LNCAP (cell line): Measurements from ENCODE around the gene NPNT.

Source experiments
- TF ChIP-seq, protein P1 (sequence below): fragments of 450-650 bp; IDR thresholded peaks from 2 replicates; pipeline ENCODE4 v1.5.1; 2017; ENCODE audit warnings: mild to moderate bottlenecking

Gene NPNT, protein sequence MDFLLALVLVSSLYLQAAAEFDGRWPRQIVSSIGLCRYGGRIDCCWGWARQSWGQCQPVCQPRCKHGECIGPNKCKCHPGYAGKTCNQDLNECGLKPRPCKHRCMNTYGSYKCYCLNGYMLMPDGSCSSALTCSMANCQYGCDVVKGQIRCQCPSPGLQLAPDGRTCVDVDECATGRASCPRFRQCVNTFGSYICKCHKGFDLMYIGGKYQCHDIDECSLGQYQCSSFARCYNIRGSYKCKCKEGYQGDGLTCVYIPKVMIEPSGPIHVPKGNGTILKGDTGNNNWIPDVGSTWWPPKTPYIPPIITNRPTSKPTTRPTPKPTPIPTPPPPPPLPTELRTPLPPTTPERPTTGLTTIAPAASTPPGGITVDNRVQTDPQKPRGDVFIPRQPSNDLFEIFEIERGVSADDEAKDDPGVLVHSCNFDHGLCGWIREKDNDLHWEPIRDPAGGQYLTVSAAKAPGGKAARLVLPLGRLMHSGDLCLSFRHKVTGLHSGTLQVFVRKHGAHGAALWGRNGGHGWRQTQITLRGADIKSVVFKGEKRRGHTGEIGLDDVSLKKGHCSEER

DNA sequence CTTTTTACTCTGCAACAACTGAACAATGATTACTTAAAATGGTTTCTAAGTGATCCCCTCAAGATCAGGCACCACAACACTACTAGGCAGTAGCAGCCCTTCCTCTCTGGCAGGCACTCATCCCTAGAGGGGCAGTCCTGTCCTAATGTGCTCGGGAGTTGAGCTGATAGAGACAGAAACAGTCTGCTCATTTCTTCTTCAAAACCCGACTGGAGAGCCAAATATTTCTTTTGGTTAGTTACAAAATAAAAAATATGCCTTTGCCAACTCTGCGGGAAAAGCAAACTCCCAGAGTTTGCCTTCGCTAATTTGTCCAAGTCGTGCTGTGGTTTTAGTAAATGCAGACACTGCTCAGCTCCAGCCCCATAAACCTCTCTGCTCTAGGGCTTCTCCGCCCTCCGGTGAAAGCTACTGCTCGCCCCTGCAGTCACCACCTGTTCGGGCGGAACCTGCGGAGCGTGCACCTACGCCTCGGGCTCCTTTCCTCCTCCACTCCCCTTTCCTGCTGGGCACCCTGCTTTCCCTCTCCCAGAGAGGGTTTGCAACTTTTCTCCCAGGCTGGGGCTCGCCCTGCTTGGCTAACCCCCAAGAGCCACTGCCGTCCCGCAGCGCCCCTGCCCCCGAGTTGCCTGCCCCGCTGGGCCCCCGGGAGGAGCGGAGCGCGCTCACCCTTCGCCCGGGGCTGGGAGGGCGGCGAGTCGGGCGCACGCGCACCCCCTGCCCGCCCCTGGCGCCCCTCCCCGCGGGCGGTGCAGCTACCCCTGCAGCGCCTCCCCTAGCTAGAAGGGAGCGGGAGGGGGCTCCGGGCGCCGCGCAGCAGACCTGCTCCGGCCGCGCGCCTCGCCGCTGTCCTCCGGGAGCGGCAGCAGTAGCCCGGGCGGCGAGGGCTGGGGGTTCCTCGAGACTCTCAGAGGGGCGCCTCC is at the start of gene NPNT:
TSS of gene NPNT (plus strand) at position 812 of the 923 bp plus-strand sequence. CDS start 182 bp downstream, outside the sequence.
- TF ChIP-seq, protein P1, sequence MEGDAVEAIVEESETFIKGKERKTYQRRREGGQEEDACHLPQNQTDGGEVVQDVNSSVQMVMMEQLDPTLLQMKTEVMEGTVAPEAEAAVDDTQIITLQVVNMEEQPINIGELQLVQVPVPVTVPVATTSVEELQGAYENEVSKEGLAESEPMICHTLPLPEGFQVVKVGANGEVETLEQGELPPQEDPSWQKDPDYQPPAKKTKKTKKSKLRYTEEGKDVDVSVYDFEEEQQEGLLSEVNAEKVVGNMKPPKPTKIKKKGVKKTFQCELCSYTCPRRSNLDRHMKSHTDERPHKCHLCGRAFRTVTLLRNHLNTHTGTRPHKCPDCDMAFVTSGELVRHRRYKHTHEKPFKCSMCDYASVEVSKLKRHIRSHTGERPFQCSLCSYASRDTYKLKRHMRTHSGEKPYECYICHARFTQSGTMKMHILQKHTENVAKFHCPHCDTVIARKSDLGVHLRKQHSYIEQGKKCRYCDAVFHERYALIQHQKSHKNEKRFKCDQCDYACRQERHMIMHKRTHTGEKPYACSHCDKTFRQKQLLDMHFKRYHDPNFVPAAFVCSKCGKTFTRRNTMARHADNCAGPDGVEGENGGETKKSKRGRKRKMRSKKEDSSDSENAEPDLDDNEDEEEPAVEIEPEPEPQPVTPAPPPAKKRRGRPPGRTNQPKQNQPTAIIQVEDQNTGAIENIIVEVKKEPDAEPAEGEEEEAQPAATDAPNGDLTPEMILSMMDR, result no peak

DNA sequence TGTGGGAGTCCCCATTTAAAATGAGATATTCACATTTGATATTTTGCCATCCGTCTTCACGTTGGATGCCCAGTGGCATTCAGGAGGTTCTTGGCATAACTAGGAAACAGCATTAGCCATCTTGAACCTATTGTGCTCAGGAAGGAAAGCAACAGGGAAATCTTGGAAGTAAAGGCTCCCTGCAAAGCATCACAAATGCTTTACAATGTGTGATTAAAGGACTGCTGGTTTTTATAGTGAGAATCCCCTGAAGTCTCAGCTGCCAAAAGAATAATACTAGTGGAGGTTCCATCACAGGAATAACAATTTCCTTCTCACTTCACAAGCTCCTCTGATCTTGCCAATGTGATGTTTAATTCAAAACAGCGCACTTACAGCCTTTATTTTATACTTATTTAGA is 49.7 kb upstream of the NPNT start:
- TF ChIP-seq, protein P1, result no peak

DNA sequence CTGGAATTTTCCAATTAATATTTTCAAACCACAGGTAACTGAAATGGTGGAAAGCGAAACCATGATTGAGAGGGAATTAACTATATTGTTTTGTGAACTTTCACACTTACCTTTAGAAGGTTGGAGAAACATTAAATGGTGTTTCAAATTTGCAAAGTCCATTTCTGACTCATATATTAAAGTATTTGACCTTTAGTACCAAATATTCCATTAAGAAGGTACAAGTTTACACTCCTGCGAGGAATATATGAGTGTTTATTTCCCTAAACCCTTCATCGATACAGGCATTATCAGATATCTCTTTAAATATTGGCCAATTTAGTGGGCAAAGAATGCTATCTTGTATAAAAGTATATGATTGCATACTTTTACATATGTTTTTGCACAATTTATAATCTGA is 44.1 kb upstream of the NPNT start:
- TF ChIP-seq, protein P1, result no peak

DNA sequence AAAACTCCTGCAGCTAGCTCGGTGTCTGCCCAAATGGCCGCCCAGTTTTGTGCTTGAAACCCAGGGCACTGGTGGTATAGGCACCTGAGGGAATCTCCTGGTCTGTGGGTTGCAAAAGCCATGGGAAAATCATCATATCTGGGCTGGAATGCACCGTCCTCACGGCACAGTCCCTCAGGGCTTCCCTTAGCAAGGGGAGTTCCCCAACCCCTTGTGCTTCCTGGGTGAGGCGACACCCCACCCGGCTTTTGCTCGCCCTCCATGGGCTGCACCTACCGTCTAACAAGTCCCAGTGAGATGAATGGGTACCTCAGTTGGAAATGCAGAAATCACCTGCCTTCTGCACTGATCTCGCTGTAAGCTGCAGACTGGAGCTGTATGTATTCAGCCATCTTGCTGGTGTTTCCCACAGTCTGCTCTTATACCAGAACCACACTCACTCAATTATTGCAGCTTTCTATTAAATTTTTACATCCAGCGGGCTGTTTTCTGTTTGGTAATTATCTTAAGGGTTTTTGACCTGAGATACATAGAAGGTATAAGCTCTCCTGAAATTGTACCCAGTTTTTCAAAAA is 36.7 kb upstream of the NPNT start:
- TF ChIP-seq, protein P1, result no peak

DNA sequence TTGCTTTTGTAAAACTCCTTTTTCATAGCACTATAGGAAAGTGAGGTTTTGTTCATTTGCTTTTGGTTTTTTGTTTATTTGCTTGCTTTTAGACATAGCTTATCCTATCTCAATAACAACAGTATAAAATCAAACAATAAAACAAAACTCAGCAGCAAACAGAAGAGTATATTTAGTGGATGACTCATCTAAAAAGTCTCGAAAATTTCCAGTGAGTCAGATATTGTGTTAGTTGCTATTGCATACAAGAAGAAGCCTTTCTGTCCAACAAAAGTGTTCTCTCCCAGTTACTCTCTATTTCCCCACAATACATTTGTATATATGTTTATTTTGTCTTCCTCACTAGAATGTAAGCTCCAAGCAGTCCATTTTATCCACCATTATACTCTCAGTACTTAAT is 36.0 kb upstream of the NPNT start:
- TF ChIP-seq, protein P1, result no peak

DNA sequence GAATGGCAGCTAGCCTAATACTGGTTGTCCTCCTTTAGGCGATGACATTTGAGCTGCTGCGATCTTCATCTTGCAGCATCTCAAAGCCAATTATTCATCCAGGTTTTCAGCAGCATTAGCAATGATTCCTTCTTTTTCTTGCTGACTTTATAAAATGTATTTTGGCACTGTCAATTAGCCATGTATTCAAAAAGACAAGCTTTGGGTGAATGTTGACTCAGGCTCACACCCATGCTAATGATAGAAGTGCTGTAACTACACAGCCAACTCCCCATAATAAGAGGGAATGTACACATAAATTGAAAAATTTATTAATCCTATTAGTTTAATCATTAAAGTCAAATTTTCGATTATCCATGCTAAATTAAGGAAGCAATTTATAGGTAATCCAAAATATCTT is 24.3 kb upstream of the NPNT start:
- TF ChIP-seq, protein P1, result no peak

DNA sequence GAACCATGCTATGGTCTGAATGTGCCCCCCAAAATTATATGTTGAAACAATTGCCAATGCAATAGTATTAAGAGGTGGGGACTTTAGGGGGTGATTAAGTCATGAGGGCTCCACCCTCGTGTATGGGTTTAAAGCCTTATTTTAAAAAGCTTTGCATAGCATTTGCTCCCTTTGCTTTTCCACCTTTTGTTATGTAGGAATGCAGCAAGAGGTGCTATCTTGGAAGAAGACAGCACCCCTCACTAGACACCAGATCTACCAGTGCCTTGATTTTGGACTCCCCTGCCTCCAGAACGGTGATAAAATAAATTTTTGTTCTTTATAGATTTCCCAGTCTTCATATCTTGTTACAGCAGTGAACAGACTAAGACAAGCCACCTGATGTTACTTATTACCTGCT is 23.3 kb upstream of the NPNT start:
- TF ChIP-seq, protein P1, result no peak
